ENCODE data around the gene SP3. TPM values are rescaled to one million over a fixed set of nuclear protein-coding genes. Genes with fewer than 3 reads are reported as not detected.

Gene SP3
- total RNA-seq, 2 donors from 2014 or later: 145 to 166 TPM

GRCh38 chr2:173881461-173881860, 83.7 kb downstream of the SP3 start:
- intact Hi-C loops (cut with DNase I): no loop called here
- no peak overlapping the region for H3K4me3 ChIP-seq
- H3K4me1 ChIP-seq (replicated peaks): no peaks in the 10 kb centered on the region
- H3K36me3 ChIP-seq: no peaks in the 10 kb centered on the region
- TF ChIP-seq POLR2A (IDR thresholded peaks at IDR 0.05) (no peak), CTCF (IDR thresholded peaks at IDR 0.05) (no peak), POLR2AphosphoS5 (IDR thresholded peaks at IDR 0.05) (no peak)
- H3K27ac ChIP-seq: no peak overlapping the region
- H3K9me3 ChIP-seq: no peaks in the 10 kb centered on the region
- DNase-seq (ENCODE audit: low spot score): no peak
- H3K27me3 ChIP-seq (replicated peaks; ENCODE audit: insufficient read depth): no peaks in the 10 kb centered on the region
- 51% methylated on average over 4 of the region's 4 CpGs for WGBS

GRCh38 chr2:173880561-173880960, 84.6 kb downstream of the SP3 start:
- no peak overlapping the region for H3K4me3 ChIP-seq
- 90% methylated on average over 6 of the region's 6 CpGs for WGBS

DNA sequence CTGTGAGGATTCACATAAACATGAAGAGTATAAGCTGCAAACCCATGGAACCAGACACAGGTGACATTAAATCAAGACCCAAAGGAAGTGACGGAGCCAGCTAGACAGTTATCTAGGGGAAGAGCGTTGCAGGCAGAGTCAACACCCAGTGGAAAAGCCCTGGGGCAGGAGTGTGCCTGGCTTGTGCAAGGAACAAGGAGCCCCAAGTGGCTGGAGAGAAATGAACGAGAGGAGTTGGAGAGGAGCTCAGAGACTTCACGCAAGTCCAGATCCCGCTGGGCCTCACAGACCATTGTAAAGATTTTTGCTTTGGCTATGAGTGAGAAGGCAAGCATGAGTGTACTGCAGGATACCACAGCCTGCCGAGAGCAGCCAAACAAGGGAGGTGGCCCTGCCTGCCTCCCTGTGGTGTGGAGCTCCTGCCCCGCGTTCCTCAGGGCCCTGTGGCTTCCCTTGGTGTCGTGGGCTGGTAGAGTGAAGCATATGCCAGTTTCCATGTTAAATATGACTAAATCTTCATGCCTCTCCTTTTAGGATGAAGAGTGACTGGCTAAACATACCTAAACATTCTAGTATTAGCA, 88.2 kb downstream of the SP3 start:
- WGBS: 93% methylated on average over 9 of the region's 9 CpGs
- intact Hi-C loops (cut with DNase I): no loop called here

More at GRCh38 chr2:173880561-173880960, 84.6 kb downstream of the SP3 start:
- no peak overlapping the region for H3K27ac ChIP-seq
- H3K4me1 ChIP-seq (replicated peaks): no peaks in the 10 kb centered on the region
- no peak for DNase-seq (ENCODE audit: low spot score)
- no peaks in the 10 kb centered on the region for H3K36me3 ChIP-seq
- H3K27me3 ChIP-seq (replicated peaks; ENCODE audit: insufficient read depth): no peaks in the 10 kb centered on the region
- TF ChIP-seq POLR2A (IDR thresholded peaks at IDR 0.05) (no peak), POLR2AphosphoS5 (IDR thresholded peaks at IDR 0.05) (no peak), CTCF (IDR thresholded peaks at IDR 0.05) (no peak)
- H3K9me3 ChIP-seq: no peaks in the 10 kb centered on the region
- intact Hi-C loops (cut with DNase I): no loop called here

GRCh38 chr2:173874894-173875237, 90.3 kb downstream of the SP3 start:
- Histone ChIP-seq H3K9me3 (no peaks in the 10 kb centered on the region), H3K36me3 (no peaks in the 10 kb centered on the region), H3K27ac (no peak overlapping the region), H3K4me1 (replicated peaks) (no peaks in the 10 kb centered on the region), H3K27me3 (replicated peaks; ENCODE audit: insufficient read depth) (no peaks in the 10 kb centered on the region), H3K4me3 (no peak overlapping the region)
- 95% methylated on average over 1 of the region's 1 CpG for WGBS
- TF ChIP-seq POLR2AphosphoS5 (IDR thresholded peaks at IDR 0.05) (no peak), CTCF (IDR thresholded peaks at IDR 0.05) (no peak)
- DNase-seq (ENCODE audit: low spot score): no peak
- intact Hi-C loops (cut with DNase I): no loop called here

More for the DNA sequence above, 88.2 kb downstream of the SP3 start:
- no peaks in the 10 kb centered on the region for H3K4me1 ChIP-seq (replicated peaks)
- no peak for DNase-seq (ENCODE audit: low spot score)
- H3K27me3 ChIP-seq (replicated peaks; ENCODE audit: insufficient read depth): no peaks in the 10 kb centered on the region
- H3K9me3 ChIP-seq: no peaks in the 10 kb centered on the region
- H3K27ac ChIP-seq: no peak overlapping the region
- H3K36me3 ChIP-seq: no peaks in the 10 kb centered on the region
- H3K4me3 ChIP-seq: no peak overlapping the region
- TF ChIP-seq POLR2AphosphoS5 (IDR thresholded peaks at IDR 0.05): no peak
- TF ChIP-seq POLR2A (IDR thresholded peaks at IDR 0.05): no peak
- TF ChIP-seq CTCF (IDR thresholded peaks at IDR 0.05): no peak

All from prostate gland (tissue), 2 donors.